Pulmonary artery endothelial cell (primary cell): ENCODE data around the gene UGDH. TPM values are rescaled to one million over a fixed set of nuclear protein-coding genes. Genes with fewer than 3 reads are reported as not detected.
"Not testable (repeated sequence)": the region's sequence is repeated elsewhere in the genome, so short reads cannot be mapped to it uniquely, and the experiment has no call there.

ENCODE experiments used
- DNase-seq: peaks from one replicate; pipeline ENCODE4 v3.0.0-alpha.2; 2011; ENCODE audit warnings: low read depth, low spot score
- total RNA-seq: library from RNA; depleted of rRNA; stranded (reverse); fragments of >200 nt; gene quantifications from 2 replicates; pipeline ENCODE4 v1.2.3, GENCODE V29; 2014

Gene UGDH
- 81.4 and 110 TPM in 2 replicates for total RNA-seq

- peak; percentile 96 for DNase-seq
Observed at GRCh38 chr4:39527296-39528060, at the start of gene UGDH. UGDH (minus strand) TSS chr4:39527439; CDS start chr4:39521512, 5,927 bp downstream.

DNA sequence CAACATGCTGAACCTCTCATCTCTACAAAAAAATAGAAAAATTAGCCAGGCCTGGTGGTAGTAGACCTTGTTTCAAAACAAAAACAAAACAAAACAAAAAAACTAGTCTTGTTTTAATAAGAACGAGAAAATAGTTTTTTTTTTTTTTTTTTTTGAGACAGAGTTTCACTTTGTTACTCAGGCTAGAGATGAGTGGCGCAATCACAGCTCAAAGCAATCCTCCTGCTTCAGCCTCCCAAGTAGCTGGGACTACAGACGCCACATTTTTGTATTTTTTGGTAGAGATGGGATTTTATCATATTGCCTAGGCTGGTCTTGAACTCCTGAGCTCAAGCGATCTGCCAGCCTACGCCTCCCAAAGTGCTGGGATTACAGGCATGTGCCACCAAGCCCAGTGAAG, 47.7 kb upstream of the UGDH start:
- DNase-seq: no peak

GRCh38 chr4:39571504-39571903, 44.3 kb upstream of the UGDH start:
- DNase-seq: no peak

DNA sequence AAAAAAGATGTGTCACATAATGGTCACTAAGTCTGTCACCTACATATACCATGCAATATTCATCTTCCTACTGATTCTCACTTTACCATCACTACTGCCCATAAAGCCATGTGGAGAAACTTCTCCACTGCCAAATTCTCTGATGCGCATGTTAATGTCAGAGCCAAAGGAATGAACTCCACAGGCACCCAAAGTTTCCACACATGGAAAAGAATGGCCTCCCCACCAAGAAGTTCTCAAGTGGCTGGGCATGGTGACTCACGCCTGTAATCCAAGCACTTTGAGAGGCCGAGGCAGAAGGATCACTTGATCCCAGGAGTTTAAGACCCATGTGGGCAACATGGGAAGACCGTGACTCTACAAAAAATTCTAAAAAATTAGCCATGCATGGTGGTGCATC, 43.8 kb upstream of the UGDH start:
- no peak for DNase-seq

DNA sequence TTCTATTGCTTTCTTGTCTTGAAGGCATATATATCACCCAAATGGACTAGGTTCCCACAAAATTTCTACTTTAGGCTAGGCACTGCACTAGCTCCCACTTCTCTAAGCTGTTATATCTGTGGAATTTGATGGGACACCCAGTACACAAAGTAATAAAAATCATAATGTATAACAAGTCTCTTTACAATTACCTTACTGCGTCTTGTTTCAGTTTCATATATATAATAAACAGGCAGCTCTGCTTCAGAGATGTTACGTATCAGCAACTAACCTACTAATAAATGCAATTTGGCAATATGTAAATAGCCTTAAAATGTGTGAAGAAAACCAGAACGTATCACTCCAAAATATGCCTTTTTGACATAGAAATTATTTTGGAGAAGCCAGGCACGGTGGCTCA, 42.0 kb upstream of the UGDH start:
- DNase-seq: no peak

DNA sequence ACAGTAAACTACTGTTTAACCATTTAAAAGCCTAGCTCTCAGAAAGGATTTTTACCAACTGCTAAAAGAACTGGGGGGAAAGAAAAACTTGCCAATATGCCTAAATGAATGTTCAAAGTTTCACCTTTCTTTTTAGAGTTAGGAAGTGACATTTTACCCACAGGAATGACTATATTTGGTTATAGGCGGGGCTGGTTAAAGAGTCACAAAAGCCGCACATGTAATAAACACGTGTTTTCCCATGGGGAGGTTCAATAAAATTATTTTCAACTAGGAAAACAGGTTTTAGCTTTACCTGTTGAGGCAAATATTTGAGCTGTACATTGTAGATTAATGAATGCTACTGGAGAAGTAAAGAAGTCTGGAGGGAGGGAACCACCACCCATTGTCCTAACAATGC, 41.6 kb upstream of the UGDH start:
- DNase-seq: no peak

DNA sequence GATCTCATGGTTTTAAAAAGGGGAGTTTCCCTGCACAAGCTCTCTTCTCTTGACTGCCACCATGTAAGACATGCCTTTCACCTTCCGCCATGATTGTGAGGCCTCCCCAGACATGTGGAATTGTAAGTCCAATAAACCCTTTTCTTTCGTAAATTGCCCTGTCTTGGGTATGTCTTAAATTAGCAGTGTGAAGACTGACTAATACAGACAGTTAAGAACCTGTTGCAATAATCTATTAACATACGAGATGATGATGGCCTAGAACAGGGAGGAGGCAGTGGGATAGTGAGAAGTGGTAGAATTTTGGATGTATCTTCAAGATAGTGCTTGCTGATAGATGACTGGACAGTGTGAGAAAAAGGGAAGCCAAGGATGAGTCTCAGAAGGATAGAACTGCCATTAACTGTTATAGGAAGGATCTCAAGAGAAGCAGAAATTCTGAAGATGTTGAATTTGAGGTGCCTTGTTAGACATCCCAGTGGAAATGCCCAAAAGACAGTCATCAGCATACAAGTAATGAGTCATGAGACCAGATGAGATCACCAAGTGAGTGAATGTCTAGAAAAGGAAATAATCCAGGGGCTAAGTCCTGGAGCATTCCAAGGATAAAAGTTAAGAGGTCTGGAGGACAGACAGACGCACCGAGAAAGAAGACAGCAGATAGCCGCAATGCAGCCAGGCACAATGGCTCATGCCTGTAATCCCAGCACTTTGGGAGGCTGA, 38.8 kb upstream of the UGDH start:
- DNase-seq: peak; percentile 35

- DNase-seq: no peak
Observed at GRCh38 chr4:39563346-39563847, 36.2 kb upstream of the UGDH start.

DNA sequence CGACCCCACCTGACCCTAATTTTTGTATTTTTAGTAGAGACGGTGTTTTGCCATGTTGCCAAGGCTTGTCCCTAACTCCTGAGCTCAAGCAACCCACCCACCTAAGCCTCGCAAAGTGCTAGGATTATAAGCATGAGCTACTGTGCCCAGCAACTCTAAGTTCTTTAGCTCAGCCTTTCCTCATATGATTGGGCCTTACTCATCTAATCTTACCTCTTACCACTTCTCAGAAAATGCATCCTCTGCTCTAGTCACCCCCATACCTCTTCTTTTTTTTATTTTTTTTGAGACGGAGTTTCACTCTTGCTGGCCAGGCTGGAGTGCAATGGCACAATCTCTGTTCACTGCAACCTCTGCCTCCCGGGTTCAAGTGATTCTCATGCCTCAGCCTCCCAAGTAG, 35.6 kb upstream of the UGDH start:
- no peak for DNase-seq

DNA sequence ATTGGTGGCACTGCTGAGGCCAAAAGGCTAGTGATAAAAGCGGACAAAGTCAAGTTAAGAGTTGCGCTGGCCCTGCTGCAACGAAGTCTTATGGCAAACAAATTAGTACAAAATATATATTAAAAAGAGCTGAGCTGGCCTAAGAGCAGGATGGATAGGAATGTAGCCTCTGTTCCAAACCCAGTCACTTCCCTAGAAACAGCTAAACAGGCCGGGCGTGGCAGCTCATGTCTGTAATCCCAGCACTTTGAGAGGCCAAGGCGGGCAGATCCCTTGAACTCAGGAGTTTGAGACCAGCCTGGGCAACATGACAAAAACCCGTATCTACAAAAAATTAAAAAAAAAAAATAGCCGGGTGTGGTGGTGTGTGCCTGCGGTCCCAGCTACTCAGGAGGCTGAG, 32.4 kb upstream of the UGDH start:
- DNase-seq: no peak

DNA sequence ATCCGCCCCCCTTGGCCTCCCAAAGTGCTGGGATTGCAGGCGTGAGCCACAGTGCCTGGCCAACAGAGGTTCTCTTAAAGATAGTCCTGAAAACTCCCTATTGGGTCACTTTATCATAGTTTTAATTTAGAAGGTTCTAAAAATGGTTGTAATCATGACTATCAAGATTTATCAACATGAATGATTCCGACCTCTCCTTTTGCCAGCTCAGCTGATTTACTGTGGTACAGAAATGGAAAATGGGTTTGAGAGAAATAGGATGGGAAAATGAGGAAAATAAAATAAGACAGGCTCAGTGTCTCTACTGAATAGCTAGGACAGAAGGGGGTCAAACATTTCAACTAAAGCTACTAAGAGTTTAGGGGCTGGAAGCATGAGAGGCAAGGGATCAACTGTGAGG, 28.2 kb upstream of the UGDH start:
- DNase-seq: no peak

DNA sequence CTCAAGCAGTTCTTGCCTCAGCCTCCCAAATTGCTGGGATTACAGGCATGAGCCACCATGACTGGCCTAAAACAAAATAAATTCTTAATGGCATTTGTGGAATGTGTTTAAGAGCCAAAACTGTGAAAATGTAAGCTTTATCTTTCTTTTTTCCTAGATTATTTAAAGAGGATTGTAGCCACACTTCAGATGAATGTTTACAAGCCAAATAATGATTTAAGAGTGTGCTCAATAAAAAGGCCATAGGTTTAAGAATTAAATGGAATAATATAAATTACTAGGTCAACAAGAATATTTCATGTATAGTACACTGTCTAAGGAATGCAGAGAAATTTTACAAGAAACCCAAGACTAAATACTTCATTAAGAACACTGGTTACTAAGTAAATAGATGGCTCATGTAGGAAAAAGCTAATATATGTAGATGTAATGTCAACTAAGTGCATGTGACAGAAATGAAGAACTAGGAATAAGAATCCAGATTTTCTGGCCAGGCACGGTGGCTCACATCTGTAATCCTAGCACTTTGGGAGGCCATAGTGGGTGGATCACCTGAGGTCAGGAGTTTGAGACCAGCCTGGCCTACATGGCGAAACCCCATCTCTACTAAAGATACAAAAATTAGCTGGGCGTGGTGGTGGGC, 21.3 kb upstream of the UGDH start:
- DNase-seq: no peak

- DNase-seq: no peak
Observed at GRCh38 chr4:39544580-39545315, 17.5 kb upstream of the UGDH start.

GRCh38 chr4:39544080-39544479, 16.8 kb upstream of the UGDH start:
- not testable (repeated sequence) for DNase-seq

- DNase-seq: no peak
Observed at GRCh38 chr4:39543034-39543433, 15.8 kb upstream of the UGDH start.

DNA sequence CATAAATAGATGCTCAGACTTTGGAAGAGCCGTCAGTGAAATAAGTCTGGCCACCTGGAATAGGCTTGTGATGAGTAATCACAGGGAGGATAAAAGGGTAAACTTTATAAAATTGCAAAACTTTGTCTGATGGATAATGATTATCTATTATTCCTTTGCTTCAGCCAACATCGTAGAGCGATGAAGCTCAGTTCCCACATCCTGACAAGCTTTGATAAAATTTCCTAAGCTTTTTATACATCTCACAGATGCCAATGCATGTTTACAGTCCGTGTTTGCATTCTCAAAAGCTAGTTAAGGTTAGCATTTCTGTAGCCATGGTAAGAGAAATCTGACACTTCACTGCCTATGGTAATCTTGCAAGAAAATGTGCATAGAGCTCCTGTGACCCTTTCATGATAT, 15.4 kb upstream of the UGDH start:
- no peak for DNase-seq

DNA sequence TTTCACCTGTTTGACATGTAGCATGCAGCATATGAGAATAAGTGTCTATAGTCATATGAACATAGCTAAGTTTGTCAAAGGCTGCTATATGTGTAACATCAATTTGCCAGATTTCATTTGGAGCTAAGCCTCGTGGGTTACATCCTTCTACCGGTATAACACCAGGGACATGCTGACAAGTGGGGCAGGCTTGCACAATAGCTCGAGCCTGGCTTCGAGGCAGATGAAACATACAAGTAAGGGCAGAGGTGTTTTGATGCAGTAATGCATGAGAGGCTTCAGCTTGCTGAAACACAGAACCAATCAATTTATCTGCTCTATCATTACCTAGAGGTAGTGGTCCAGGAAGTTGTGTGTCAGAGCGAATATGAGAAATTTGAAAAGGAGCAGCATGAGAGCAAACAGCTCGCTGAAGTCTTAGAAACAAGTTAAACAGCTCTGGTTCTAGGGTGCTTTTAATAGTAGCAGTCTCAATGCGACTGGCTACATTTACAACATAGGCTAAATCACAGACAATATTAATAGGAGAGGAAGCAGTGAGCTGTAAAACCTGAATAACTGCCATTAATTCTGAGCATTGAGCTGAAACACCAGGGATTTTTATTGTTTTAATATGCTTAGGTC, 14.9 kb upstream of the UGDH start:
- DNase-seq: no peak

- DNase-seq: no peak
Observed at GRCh38 chr4:39539089-39539611, 11.9 kb upstream of the UGDH start.

GRCh38 chr4:39533541-39533940, 6.3 kb upstream of the UGDH start:
- DNase-seq: no peak

GRCh38 chr4:39532237-39532636, 5.0 kb upstream of the UGDH start:
- DNase-seq: not testable (repeated sequence)

- no peak for DNase-seq
Observed at GRCh38 chr4:39530682-39531081, 3.4 kb upstream of the UGDH start.
